Left lung (tissue), 10 donors: ENCODE measurements around the gene SDK1. TPM values are rescaled to one million over a fixed set of nuclear protein-coding genes. Genes with fewer than 3 reads are reported as not detected.

Experiments
- ATAC-seq: fragments of 200-7000 bp; cut with Tn5 transposase; one replicate; pipeline ENCODE4 v1.9.1; 2020; ENCODE audit warnings: moderate library complexity
- DNase-seq, 4 donors: peaks; one replicate each; pipeline ENCODE4 v3.0.0-alpha.2; 2013 to 2020
- H3K27ac ChIP-seq, 2 donors: fragments of 200-600 bp; sonication (generic) in 1 of 2; one replicate each; pipeline versions ENCODE4 v1.5.0 to v1.8.0; 2020 to 2021
- H3K27me3 ChIP-seq, 2 donors: fragments of 200-600 bp; sonication (generic) in 1 of 2; one replicate each; pipeline versions ENCODE4 v1.5.0 to v1.8.0; 2020 to 2021
- H3K36me3 ChIP-seq, 2 donors: fragments of 200-600 bp; sonication (generic) in 1 of 2; one replicate each; pipeline versions ENCODE4 v1.5.0 to v1.8.0; 2020 to 2021
- H3K4me1 ChIP-seq, 2 donors: fragments of 200-600 bp; one replicate each; pipeline ENCODE4 v1.8.0; 2021
- H3K4me3 ChIP-seq, 2 donors: fragments of 200-600 bp; sonication (generic) in 1 of 2; one replicate each; pipeline versions ENCODE4 v1.5.0 to v1.8.0; 2020 to 2021; ENCODE audit warnings: mild to moderate bottlenecking in 1 of 2
- H3K9me3 ChIP-seq, 2 donors: fragments of 200-600 bp; sonication (generic) in 1 of 2; one replicate each; pipeline versions ENCODE4 v1.5.0 to v1.8.0; 2020 to 2021
- CTCF ChIP-seq, 2 donors: fragments of 200-600 bp; sonication (generic) in 1 of 2; IDR thresholded peaks; one replicate each; pipeline versions ENCODE4 v1.5.0 to v1.8.0; 2021; ENCODE audit warnings: antibody characterized with exemption in 2 of 2
- intact Hi-C, 2 donors: fragments of 100-400 bp; cut with DNase I; formaldehyde crosslinking; loops; one replicate each; pipeline versions ENCODE4 v1.11.2 to v1.14.2; 2022
- polyA plus RNA-seq, 6 donors: library from polyadenylated mRNA; unstranded; fragments of 120-200 nt; gene quantifications; one replicate each; pipeline ENCODE4 v1.2.1, GENCODE V29; 2013; ENCODE audit not compliant: insufficient read length in 6 of 6
- total RNA-seq, 2 donors: library from RNA; stranded (reverse); fragmentation: NEBNext Ultra II Directional; extraction: Animal tissue kit (Norgen Biotek cat#: 25700); gene quantifications; one replicate each; pipeline ENCODE4 v1.2.1, GENCODE V29; 2021
- donor health status: DM: no; HTN: yes; CAD: no.
- donor health status: DM: no; HTN: no; CAD: no.

SDK1 gene
- total and polyA plus RNA-seq, 8 donors, result 5.5 to 17.6 (median 13.0) TPM

DNA sequence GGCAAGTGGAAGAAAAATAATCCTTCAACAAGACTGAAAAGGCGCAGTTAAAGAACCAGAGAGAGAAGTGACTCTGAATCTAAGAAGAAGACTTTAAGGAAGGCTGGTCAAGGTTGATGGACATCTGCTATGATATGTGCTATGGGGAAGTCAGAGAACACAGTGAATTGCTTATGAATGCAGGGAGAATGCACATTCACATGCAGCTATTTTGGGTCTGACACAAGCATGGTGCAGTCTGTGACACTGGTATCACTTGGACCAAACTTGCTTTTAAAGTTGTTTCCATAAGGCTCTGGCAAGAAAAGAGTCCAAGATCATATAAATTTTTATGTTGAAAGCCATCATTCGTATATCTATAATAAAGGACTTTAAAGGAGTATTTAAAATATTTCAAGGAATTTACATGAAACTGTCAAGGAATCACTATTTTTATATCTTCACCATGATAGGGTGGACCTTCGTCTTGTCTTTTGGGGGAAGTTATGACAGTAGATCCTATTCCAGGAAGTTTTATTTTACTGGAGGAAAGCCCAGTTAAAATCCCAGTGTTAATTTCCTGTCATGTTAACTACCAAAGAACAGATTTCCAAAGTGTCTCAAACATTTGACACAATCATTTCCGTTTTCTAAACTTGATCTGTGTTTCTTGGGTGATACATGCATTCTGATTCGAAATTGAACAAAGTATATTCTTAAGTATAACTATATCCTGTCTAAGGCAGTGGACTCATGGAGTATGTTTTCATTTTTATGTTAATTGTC, 239.6 kb downstream of the SDK1 start:
- H3K27me3 ChIP-seq, result no peaks in the 10 kb centered on the region
- H3K27ac ChIP-seq, result no peak overlapping the region
- ATAC-seq (no peak), DNase-seq (no peak)
- H3K4me1 ChIP-seq, result no peaks in the 10 kb centered on the region
- H3K36me3 ChIP-seq, result no peaks in the 10 kb centered on the region
- no peak overlapping the region for H3K4me3 ChIP-seq
- TF ChIP-seq CTCF (IDR thresholded peaks at IDR 0.05), result no peak
- H3K9me3 ChIP-seq, result no peaks in the 10 kb centered on the region
- intact Hi-C loops, result no loop called here

DNA sequence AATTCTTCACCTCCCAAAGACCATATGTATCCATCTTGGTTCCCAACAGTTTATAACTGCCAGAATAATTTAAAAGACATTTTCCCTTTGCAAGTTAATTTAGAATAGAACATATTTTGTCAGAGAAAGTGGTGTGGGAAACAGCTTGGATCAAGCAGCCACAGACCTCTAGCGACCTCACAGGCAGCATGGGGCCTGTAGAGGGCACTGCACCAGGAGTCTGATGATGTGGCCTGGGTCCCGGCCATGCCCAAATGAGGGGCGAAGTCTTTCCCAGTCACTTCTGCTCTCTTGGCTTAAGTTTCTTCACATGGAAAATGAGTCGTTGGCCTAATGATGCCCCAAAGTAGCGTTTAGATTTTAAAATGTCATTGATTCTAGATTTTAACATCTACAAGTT, 243.2 kb downstream of the SDK1 start:
- no peaks in the 10 kb centered on the region for H3K36me3 ChIP-seq
- intact Hi-C loops, result no loop called here

DNA sequence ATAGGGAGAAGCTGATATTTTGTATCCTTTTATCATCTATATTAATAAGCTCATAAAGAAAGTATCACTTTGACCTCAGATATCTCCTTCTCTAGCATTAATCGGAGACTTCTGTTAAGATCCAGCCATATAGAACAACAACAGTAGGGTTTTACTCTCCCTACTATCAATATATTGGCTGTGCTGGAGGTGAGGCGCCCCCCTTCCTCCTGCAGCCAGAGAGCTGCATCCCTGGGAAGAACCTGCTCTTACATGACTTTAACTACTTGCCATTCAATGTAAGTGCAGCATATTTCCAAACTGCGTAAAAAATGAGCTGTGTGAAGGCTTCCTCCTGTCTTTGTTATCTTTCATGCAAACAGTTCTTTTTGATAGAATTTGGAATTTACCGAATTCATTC, 247.8 kb downstream of the SDK1 start:
- TF ChIP-seq CTCF (IDR thresholded peaks at IDR 0.05), result no peak
- ATAC-seq (no peak), DNase-seq (no peak)
- intact Hi-C loops, result no loop called here
- no peak overlapping the region for H3K4me3 ChIP-seq
- no peak overlapping the region for H3K27ac ChIP-seq
- H3K27me3 ChIP-seq, result no peaks in the 10 kb centered on the region
- no peaks in the 10 kb centered on the region for H3K9me3 ChIP-seq
- H3K36me3 ChIP-seq, result no peaks in the 10 kb centered on the region
- H3K4me1 ChIP-seq, result no peaks in the 10 kb centered on the region

More for the DNA sequence above, 243.2 kb downstream of the SDK1 start:
- no peaks in the 10 kb centered on the region for H3K9me3 ChIP-seq
- DNase-seq, result no peak
- no peak for TF ChIP-seq CTCF (IDR thresholded peaks at IDR 0.05)
- no peaks in the 10 kb centered on the region for H3K4me1 ChIP-seq
- H3K27ac ChIP-seq, result no peak overlapping the region
- no peak for ATAC-seq
- no peak overlapping the region for H3K4me3 ChIP-seq
- no peaks in the 10 kb centered on the region for H3K27me3 ChIP-seq

DNA sequence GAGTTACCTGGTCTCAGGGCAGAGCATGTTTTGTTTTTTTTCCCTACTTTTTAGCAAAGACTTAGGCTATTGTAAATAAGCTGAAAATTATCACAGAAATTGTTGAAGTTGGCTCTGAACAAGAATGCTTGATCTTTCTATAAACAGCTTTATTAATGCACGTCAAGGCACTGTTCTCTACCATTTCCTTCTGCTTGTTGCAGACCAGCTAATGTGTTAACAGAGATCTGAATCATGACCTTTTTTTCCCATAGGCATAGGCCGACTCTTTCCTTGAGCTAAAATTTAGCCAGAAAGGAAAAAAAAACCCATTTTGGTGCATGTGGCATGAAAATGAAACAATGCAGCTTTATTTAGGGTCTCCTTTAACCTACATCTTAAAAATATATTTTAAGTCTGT, 248.5 kb downstream of the SDK1 start:
- intact Hi-C loops, result no loop called here
- ATAC-seq (no peak), DNase-seq (no peak)
- no peaks in the 10 kb centered on the region for H3K27me3 ChIP-seq
- H3K27ac ChIP-seq, result no peak overlapping the region
- no peaks in the 10 kb centered on the region for H3K4me1 ChIP-seq
- no peaks in the 10 kb centered on the region for H3K36me3 ChIP-seq
- H3K9me3 ChIP-seq, result no peaks in the 10 kb centered on the region
- H3K4me3 ChIP-seq, result no peak overlapping the region
- no peak for TF ChIP-seq CTCF (IDR thresholded peaks at IDR 0.05)

DNA sequence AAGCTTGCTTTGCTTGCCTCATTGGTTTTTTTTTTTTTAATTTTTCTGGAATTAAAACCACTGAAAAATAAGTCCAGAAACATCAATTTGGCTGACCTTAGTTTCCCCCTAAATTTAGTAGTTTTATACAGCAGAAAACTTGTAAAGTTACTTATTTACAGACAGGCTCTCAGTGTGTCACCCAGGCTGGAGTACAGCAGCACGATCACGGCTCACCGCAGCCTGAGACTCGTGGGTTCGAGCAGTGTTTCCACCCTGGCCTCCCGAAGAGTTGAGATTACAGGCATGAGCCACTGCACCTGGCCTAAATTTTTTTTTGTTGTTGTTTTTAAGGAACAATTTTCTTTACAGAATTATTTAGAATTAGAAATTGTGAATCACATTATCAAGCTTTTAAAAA, 250.5 kb downstream of the SDK1 start:
- ATAC-seq, result no peak
- DNase-seq, result no peak
- intact Hi-C loops, result no loop called here
- TF ChIP-seq CTCF (IDR thresholded peaks at IDR 0.05), result no peak
- Histone ChIP-seq H3K27me3 (no peaks in the 10 kb centered on the region), H3K27ac (no peak overlapping the region), H3K4me1 (no peaks in the 10 kb centered on the region), H3K36me3 (no peaks in the 10 kb centered on the region), H3K4me3 (no peak overlapping the region), H3K9me3 (peaks cover 0 to 2% of the 10 kb centered on the region in 2 donors)
